Measurements from ENCODE around the gene LIN28A.
A peak's percentile ranks its signal among the peaks of the same experiment; 100 is the strongest.

The LIN28A gene

DNA sequence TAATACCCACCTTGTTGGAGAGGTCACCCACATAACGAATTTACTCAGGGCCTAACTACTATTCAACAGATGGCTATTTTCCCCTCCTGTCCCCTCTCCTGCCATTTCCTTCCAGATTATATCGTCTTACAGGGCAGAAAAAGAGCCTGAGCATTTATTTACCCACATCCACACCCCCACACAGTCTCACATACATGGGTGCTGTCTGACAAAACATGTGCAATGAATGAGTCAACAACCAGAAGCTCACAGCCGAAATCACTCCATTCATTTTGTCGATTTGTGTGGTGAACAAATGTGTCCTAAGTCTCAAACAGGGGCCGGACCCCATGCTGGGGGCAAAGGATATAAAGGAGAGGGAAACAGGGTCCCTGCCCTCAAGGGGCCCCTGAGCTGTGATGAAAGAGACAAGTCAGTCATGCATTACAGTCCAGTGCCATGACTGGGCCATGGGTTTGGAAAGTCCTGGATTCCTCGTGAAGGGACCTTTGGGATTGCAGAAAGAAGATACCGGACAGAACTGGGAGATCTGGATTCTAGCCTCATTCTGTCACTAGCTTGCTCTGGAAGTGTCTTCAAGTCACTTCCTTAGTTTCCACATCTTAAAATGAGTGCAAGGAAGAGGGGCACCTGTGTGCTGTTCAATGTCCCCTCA is 21.7 kb upstream of the LIN28A start:
- no peak for DNase-seq (ENCODE audit: low read depth)

DNA sequence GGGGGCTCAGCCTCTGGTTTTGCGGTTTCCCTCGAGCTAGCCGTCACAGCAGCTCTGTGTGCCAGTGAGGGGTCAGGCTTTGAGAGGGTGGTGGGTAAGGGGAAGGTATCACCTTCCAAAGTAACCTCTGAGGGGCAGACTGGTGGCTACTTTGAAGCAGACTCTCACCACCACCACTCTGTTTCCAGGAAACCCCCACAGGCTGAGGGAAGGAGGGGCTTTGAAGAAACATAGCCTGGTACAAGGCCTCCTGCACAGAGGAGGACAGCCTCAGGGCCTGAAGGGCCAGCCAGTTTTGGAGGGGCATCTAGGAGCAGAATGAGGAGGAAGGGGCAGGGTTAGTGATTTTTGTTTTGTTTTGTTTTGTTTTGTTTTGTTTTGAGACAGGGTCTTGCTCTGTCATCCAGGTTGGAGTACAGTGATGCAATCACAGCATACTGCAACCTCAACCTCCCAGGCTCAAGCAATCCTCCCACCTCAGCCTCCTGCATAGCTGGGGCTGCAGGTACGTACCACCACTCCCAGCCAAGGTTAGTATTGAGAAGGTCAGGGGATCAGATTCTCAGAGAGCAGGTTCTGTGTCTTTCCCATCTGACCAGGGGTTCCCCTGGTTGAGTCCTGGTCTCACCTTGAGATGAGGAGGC is 20.9 kb upstream of the LIN28A start:
- no peak for DNase-seq (ENCODE audit: low read depth)

DNA sequence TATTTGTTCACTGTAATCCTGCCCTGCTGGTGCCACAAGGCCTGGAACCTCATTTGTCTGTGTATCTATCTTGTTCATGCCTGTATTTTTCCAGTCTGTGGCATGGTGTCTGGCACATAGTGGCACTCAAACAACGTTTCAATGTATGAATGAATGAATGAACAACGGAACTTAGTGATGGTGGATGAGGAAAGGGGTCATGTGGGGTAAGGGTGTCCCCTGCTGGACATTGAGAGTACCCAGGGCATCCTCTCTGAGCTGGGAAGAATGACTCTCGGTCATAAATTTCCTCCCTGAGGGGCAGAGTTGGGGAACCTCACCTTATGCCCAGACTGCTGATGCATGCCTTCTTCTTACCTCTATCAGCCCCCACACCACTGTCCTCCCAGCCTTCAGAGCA is 19.2 kb upstream of the LIN28A start:
- peak; percentile 42 for DNase-seq (ENCODE audit: low read depth)

DNA sequence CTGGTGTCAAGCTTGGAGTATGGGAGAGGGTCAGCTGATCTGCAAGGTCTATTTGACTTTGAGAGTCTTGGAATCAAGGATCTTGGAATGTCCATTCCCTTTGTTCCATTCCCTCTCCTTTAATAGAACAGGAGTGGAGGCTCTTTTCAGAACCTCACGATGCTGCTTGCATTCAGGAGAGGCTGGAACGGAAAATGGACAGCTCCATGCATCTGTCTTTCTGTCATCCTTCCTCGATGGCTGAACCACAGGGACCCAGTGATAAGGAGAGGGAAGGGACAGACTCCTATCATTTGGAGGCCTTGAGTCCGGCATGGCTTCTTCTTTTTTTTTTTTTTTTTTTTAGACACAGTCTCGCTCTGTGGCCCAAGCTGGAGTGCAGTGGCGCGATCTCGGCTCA is 14.9 kb upstream of the LIN28A start:
- no peak for DNase-seq (ENCODE audit: low read depth)

DNA sequence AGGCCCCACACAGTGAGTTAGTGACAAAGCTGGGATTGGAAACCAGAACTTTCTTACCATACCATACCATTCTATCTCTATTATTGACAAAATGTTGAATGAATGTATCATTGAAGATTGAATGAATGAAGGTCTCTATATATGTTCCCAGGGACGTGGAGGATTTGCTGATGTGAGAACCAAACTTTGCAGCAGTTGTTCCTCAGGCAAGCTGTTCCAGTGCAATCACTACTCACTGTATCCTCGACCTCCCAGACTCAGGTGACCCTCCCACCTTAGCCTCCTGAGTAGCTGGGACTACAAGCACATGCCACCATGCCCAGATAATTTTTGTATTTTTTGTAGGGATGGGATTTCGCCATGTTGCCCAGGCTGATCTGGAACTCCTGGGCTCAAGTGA is 11.6 kb upstream of the LIN28A start:
- no peak for DNase-seq (ENCODE audit: low read depth)

DNA sequence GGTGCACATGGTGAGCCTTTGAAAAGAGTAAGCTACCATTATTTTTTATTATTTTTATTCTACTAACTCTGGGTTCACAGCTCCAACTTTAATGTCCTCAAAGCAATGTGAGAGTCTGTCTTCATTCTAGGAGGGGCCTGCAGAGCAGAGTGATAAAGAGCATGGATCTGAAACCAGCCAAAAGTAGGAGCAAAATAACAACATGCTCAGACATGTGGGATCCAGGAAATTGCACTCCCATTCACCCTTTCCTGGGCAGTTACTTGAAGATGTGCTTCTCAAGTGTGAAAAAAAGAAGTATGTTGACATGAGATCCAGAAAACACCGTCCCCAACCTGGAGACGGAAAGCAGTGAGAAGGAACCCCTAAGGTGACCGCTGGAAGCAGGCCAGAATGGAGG is 8.7 kb upstream of the LIN28A start:
- no peak for DNase-seq (ENCODE audit: low read depth)

DNA sequence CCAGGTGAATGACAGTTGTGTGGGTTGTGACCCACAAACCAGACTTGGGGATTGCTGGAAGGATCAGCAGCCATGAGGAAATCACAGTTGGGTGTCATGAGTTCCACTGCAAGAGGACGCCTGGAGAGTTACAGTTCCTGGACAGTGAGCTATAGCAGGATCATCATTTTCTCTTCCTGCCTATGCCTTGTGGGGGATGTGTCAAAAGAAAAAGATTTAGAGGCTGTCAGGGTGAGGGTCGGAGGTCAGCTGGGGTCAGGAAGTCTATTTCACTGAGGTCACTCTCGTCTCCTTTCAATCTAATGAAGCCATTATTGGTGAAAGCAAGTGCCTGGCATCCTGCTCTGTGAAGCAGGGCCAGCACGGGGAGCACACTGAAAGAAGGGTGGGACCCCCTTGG is 7.0 kb upstream of the LIN28A start:
- no peak for DNase-seq (ENCODE audit: low read depth)

DNA sequence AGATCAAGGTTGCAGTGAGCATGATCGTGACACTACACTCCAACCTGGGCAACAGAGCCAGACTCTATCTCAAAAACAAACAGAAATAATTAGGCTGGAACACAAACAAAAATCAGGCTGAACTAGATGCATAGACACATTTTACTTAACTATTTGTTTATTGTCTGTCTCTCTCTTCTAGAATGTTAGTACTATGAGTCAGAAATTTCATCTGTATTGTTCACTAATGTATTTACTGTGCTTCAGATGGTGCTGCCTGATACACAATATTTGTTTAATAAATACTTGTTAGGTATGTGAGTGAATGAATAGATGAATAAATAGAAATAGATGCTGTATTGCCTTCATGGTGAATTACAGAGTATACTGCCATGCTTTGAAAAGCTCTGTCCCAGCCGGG is 6.0 kb upstream of the LIN28A start:
- no peak for DNase-seq (ENCODE audit: low read depth)

DNA sequence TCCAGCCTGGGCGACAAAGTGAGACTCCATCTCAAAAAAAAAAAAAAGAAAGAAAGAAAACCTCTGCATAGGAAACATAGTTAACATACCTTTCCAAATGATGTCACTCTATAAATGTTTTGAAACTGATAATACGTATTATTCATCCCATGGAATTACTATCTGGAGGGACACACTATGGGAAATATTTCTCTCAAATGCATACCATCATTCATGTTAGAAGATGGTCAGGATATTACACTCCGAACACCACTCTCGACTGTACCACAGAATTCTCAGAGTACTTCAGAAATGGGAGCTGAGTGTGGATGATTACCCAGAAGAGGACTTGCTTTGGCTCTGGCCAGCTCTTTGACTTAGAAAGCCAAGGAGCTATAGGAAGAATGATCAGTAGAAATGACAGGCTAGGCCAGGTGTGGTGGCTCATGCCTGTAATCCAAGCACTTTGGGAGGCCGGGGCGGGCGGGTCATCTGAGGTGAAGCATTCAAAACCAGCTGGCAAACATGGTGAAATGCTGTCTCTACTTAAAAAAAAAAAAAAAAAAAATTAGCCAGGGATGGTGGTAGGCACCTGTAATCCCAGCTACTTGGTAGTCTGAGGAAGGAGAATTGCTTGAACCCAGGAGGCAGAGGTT is 5.2 kb upstream of the LIN28A start:
- DNase-seq (ENCODE audit: low read depth): no peak

DNA sequence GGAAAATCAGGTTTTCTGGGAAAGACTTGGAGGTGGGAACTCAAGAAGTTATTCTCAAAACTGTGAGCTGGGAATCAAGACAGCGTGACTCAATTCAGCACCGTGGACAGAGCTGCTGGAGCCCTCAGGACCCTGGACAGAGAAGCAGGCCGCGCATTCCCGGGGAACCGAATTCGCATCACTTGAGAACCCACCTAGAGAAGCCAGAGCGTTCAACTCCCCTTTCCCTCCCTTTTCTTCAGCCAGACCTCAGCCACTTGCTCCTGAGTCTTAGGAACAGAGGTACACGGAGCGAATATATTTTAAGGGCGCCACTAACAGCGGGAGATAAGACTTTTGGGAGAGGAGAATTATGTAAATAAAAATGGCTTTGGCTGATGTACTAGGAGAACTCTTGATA is 2.0 kb upstream of the LIN28A start:
- DNase-seq (ENCODE audit: low read depth): peak; percentile 38

DNA sequence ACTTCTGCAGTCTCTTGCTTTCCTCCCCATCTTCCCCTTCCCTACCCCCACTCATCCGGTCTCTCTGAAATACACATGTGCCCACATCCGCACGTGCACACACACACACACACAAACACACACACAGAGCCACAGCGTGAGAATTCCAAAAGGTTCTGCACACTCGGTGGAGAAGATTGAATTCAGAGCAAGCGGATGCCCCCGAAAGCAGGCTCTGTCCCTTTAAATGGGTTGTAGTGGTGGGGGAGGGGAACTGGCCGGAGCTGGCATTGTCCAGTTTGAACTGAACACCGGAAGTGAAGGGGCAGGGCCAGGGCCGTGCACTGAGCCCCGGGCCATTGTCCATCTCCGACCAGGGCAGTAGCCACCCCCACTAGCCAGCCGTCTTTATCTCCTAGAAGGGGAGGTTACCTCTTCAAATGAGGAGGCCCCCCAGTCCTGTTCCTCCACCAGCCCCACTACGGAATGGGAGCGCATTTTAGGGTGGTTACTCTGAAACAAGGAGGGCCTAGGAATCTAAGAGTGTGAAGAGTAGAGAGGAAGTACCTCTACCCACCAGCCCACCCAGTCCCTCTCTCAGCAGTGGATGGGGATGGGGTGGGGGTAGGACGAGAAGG is 1.3 kb upstream of the LIN28A start:
- no peak for DNase-seq (ENCODE audit: low read depth)

DNA sequence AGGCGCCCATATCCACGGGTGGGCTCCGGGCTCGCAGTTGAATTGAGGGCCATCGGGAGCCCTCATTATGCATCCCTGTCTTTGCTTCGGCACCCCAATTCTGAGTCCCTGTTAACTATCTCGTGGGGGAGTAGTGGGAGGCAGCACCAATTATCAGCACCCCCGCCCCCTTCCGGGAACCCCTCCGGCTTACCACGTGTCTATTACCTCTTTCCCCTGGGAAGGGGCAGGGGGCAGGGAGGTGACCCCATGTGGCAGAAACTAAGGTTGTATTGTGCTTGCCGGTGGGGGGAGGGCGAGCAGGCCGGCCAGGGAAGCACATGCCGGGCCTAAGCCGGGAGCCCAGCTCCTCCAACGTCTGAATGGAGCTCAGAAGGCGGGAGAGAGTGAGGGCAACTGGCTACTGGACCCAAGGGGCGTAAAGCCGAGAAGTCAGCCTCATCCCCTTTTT is 1.0 kb downstream of the LIN28A start:
- DNase-seq (ENCODE audit: low read depth): no peak

DNA sequence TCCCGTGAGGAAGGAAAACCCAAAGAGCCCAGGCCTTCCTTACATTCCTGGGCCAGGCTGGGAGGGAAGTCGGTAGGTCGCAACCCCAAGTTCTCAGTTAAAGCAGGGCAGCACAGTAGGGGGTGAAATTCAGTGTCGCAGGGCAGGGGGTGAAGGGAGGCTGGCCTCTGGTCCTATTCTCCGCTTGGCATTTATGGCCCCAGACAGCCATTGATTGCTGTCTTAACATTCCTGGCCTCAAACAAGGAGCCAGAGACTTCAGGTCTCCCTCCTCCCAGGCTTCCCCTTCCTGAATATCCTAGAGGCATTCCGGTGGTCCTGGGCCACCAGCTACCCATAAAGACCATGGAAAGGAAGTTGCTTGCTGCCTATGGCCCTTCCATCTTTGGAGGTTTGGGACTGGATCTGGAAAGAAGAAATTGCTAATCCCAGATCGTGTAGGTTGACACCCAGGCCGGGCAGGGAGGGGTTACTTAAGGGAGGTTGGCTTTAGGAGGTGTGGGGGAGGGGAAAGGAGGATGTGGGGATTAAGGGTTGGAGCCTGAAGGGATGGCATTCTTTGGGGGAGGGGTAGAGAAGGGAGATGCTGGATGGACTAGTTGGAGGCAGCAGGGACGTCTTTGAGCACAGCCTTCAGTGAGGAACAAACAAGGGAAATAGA is 1.7 kb downstream of the LIN28A start:
- no peak for DNase-seq (ENCODE audit: low read depth)

DNA sequence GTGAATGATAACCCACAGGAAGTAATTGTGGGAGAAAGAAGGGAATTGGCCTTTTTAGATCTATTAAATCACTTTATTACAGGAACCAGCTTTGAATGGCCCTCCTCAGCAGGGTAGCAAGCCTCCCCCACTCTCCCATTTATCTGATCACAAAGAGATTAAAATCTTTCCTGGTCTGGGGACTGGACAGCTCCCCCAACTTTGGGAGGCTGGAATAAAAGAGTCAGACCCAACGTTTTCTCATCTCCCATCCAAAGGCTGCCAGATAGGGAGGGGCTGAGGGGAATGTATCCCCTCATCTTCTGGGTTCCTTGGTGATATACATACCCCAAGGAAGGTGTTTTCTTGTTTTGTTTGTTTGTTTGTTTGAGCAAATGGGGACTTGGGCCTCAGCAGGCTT is 2.4 kb downstream of the LIN28A start:
- DNase-seq (ENCODE audit: low read depth): no peak

DNA sequence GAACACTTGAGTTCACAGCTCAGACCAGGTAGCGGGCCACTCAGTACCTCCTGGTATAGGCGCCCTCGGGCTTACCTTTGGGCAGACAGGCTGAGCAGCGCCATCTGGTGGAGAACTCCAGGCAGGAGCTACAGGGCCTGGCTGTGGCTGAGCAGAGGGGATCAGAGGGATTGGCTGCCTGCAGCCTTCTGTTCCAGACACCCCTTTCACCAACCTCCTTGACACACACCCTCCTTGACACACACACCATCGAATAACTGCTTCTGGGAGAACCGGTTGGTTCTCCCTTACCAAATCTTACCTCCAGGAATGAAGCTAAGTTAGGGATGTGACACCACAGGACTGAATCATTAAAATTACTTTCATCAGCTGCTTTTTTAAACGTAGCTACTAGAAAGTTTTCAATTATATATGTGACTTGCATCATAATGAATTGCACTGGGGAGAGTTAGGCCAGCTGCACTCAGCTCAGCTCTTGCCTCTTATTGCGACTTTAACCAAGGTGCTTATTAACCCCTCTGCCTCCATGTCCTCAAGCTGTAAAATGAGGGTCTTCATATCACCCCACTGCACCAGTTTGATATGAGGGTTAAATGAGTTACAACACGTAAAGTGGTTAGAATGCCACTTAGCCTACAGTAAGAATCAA is 6.6 kb downstream of the LIN28A start:
- peak; percentile 43 for DNase-seq (ENCODE audit: low read depth)

DNA sequence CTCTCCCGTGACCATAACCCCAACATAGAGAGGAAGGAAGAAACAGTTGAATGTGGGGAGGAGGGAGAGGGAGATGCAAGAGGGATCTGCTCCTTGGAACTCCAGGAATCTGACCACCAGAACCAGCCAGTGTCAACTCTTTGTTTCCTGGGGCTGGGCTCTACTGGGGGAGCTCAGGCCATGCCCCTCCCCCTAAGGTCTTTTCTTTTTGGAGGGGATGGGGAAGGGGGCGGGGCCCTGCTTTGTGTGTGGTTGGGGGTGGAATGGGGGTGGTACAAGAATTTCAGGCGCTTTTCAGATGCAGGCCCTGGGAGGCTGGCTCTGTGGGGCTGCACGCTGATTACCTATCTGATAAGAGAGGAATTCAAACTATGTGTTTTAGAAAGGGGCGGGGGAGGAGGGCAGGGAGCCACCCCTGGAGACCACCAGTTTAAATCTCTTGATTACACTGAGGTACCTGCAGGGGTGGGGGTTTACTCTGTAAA is 8.3 kb downstream of the LIN28A start:
- DNase-seq (ENCODE audit: low read depth): no peak

DNA sequence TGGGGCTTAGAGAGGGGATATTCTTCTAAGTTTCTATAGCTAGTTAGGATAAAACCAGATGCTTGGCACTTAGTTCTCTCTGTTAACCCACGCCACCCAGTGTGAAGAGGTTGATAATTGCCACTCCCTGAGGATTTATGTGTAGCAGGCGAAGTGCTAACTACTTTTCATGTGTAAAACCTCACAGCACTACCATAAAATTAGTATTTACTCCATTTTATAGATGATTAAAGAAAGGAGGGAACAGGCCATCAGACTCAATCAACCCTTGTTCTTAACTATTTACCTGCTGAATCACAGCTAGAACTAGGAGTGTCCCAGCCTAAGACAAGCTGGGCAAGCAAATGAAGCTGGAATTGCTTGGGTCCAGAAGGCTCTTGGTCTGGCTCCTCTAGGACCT is 8.9 kb downstream of the LIN28A start:
- DNase-seq (ENCODE audit: low read depth): no peak

DNA sequence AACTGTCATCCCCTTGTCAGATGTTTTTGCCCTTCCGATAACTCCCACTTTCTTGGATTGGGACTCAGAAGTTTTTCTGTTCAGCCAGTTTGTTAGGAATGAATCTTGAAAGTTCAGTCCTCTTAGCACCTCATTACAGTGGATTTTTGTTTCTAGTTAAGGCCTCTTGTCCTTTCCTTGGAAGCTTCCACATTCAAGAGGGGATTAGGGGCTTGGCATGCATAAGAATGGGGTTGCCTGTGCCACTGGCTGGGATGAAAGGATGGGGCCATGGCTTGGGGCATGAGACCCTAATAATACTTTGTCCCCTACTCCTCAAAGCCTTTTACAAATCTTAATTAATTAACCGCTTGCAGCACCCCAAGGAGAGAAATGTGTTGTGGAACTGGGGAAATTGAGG is 19.1 kb downstream of the LIN28A start:
- DNase-seq (ENCODE audit: low read depth): no peak

DNA sequence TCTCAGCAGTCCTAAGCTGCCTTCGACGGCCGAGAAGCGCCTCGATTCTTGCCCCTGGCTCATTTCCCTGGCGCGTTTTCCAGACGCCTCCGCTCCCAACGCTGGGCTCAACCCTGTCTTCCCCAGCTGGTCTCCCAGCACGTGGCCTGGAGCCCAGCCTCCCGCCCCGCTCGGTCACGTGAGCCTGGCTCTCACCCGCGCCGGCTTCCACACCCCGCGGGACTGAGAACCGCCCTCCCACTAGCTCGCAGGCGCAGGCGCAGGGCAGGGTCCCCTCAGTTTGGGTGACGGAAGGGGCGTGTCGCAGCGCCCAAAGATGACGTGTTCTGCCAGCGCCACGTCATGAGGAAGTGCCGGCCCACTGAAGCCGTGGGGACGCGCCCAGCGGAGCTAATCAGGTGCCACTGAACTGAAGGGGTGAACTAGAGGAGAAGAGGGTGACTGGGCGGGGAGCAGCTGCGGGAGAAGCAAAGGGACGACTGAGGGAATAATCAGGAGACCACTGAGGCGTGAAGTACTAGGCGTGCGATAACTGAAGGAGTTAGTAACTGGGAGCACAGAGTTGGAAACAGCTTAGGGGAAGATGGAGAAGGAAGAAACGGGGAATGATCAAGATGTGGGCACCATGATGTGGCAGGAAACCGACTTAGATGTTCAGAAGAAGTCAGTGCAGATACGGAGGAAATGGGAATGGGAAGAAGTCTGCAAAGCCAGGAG is 21.5 kb downstream of the LIN28A start, which contains the start of gene DHDDS:
DHDDS (plus strand) TSS at position 343 of the 717 bp plus-strand sequence. CDS start 625 bp downstream, outside the sequence.
- peak; percentile 96 for DNase-seq (ENCODE audit: low read depth)

DNA sequence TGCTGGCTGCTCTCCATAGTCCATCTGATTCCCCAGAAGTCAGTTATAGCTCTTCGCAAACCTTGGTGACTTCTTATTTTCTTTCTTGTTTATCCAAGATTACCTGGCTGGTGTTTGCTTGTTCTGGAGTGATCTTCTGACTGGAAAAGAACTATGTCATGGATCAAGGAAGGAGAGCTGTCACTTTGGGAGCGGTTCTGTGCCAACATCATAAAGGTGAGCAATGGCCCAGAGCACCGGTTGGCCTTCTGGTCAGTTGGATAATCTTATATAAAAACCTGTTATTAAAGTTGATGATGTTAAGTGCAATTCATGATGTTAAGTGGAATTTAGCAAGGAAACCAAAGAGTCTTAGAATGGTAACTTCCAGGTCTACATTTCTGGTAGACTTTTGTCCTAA is 22.2 kb downstream of the LIN28A start:
- no peak for DNase-seq (ENCODE audit: low read depth)

DNA sequence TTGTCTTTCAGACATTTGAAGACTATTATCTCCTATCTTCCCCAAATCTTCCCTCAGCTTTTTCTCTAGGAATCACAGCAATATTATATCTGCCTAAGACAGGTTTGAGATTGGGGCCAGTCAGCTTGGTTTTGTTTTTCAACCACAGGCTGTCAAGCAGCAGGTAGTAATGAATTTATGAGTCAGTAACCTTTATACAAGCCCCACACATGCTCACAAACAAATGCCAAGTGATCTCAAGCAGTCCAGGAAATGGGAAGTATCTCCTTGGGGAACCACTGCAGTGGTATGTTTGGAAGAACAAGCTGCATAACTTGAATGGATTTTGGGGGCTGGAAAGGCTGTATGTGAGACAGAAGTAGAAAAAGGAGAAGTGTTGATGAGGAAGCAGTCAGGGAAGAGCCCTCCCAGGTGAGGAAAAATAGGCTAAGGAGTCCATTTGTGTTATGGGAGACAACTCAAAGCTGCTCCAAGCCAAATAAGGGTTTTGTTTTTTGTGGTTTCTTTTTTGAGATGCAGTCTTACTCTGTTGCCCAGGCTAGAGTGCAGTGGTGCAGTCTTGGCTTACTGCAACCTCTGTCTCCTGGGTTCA is 23.6 kb downstream of the LIN28A start:
- DNase-seq (ENCODE audit: low read depth): no peak

Data from fibroblast of the conjunctiva (primary cell).